K562 (cell line): ENCODE results near the gene PEX10. TPM values are rescaled to one million over a fixed set of nuclear protein-coding genes. Genes with fewer than 3 reads are reported as not detected.

ENCODE experiments used
- ATF7 ChIP-seq: fragments of 450-650 bp; IDR thresholded peaks from 2 replicates; pipeline ENCODE4 v1.7.1; 2014; ENCODE audit warnings: mild to moderate bottlenecking, moderate library complexity
- BHLHE40 ChIP-seq: IDR thresholded peaks from 2 replicates; pipeline ENCODE4 v1.6.1; 2011; ENCODE audit warnings: low read length, improper control_type of control experiment
- CEBPZ ChIP-seq: fragments of 150-350 bp; IDR thresholded peaks from 2 replicates; pipeline ENCODE4 v1.6.1; 2014; ENCODE audit warnings: low read depth, mild to moderate bottlenecking, low read length, borderline replicate concordance
- CTBP1 ChIP-seq: fragments of 450-650 bp; IDR thresholded peaks from 2 replicates; pipeline ENCODE4 v1.6.1; 2016; ENCODE audit warnings: borderline replicate concordance
- E2F5 ChIP-seq: sonication (generic); formaldehyde crosslinking; IDR thresholded peaks from 2 replicates; pipeline ENCODE4 v1.8.0; 2022; ENCODE audit warnings: mild to moderate bottlenecking, missing genetic modification reagents
- FUS ChIP-seq: fragments of 200-400 bp; formaldehyde crosslinking; optimal IDR thresholded peaks from 2 replicates; pipeline ENCODE3; 2017; ENCODE audit warnings: low read depth, low read length
- GTF2F1 ChIP-seq: IDR thresholded peaks from 2 replicates; pipeline ENCODE4 v1.6.1; 2011; ENCODE audit warnings: low read depth, low read length, improper control_type of control experiment
- JUNB ChIP-seq: fragments of 450-650 bp; formaldehyde crosslinking; conservative IDR thresholded peaks from 2 replicates; pipeline ENCODE4 v1.4.0; 2020; ENCODE audit warnings: mild to moderate bottlenecking
- KLF1 ChIP-seq: fragments of 450-650 bp; IDR thresholded peaks from 2 replicates; pipeline ENCODE4 v1.6.1; 2016; ENCODE audit warnings: missing genetic modification characterization, missing compliant biosample characterization
- MYNN ChIP-seq, 2 experiments: sonication (generic); formaldehyde crosslinking in 1 of 2; IDR thresholded peaks; 2 replicates each; pipeline versions ENCODE4 v1.5.0 to v1.6.1; 2016 to 2020; ENCODE audit warnings: antibody characterized with exemption in 1 of 2, missing genetic modification reagents in 1 of 2
- NFRKB ChIP-seq: fragments of 450-650 bp; IDR thresholded peaks from 2 replicates; pipeline ENCODE4 v1.6.1; 2016; ENCODE audit warnings: low read depth
- NFYB ChIP-seq: IDR thresholded peaks from 2 replicates; pipeline ENCODE4 v1.6.1; 2011; ENCODE audit warnings: mild to moderate bottlenecking, moderate library complexity; ENCODE audit not compliant: insufficient read length; ENCODE audit errors: extremely low read depth
- POLR2AphosphoS5 ChIP-seq: IDR thresholded peaks from 2 replicates; pipeline ENCODE4 v1.6.1; 2011; ENCODE audit warnings: mild to moderate bottlenecking, low read depth, low read length, moderate library complexity; ENCODE audit not compliant: control insufficient read depth, insufficient read depth
- PTTG1 ChIP-seq: fragments of 450-650 bp; IDR thresholded peaks from 2 replicates; pipeline ENCODE4 v1.6.1; 2016; ENCODE audit warnings: low read depth, mild to moderate bottlenecking, missing genetic modification characterization, missing compliant biosample characterization
- RBM15 ChIP-seq: fragments of 200-400 bp; formaldehyde crosslinking; IDR thresholded peaks from 2 replicates; pipeline ENCODE4 v1.6.1; 2018; ENCODE audit warnings: mild to moderate bottlenecking, low read length, moderate library complexity; ENCODE audit not compliant: insufficient read depth
- RFX7 ChIP-seq: fragments of 250-450 bp; sonication (Bioruptor Pico); IDR thresholded peaks from 2 replicates; pipeline ENCODE4 v1.5.1; 2021; ENCODE audit warnings: mild to moderate bottlenecking
- SETDB1 ChIP-seq: IDR thresholded peaks from one replicate; pipeline ENCODE4 v1.6.1; 2012; ENCODE audit warnings: low read length, control low read depth, inconsistent platforms
- SOX6 ChIP-seq: fragments of 450-650 bp; IDR thresholded peaks from 2 replicates; pipeline ENCODE4 v1.6.1; 2014; ENCODE audit warnings: mild to moderate bottlenecking
- TAF1 ChIP-seq: IDR thresholded peaks from 2 replicates; pipeline ENCODE4 v1.6.1; 2011; ENCODE audit warnings: mild to moderate bottlenecking, low read length, moderate library complexity; ENCODE audit not compliant: insufficient read depth, control insufficient read depth, severe bottlenecking; ENCODE audit errors: extremely low read depth
- TAF15 ChIP-seq: fragments of 200-400 bp; formaldehyde crosslinking; IDR thresholded peaks from 2 replicates; pipeline ENCODE4 v1.6.1; 2017; ENCODE audit warnings: mild to moderate bottlenecking, low read depth, low read length, moderate library complexity
- TAF9B ChIP-seq: fragments of 450-650 bp; IDR thresholded peaks from 2 replicates; pipeline ENCODE4 v1.6.1; 2018; ENCODE audit warnings: mild to moderate bottlenecking; ENCODE audit not compliant: partially characterized antibody
- TARDBP ChIP-seq: fragments of 450-650 bp; IDR thresholded peaks from 2 replicates; pipeline ENCODE4 v1.6.1; 2016
- TGIF2 ChIP-seq: sonication (generic); formaldehyde crosslinking; IDR thresholded peaks from 2 replicates; pipeline ENCODE4 v1.8.1; 2022; ENCODE audit warnings: mild to moderate bottlenecking, missing genetic modification reagents, moderate library complexity
- ZBED1 ChIP-seq: IDR thresholded peaks from 2 replicates; pipeline ENCODE4 v1.6.1; 2014
- ZNF23 ChIP-seq: fragments of 250-450 bp; sonication (Bioruptor Pico); IDR thresholded peaks from 2 replicates; pipeline ENCODE4 v1.4.0; 2020; ENCODE audit warnings: mild to moderate bottlenecking
- ZNF717 ChIP-seq: fragments of 250-450 bp; sonication (Bioruptor Pico); IDR thresholded peaks from 2 replicates; pipeline ENCODE4 v1.5.0; 2021
- ZSCAN29 ChIP-seq: fragments of 450-650 bp; IDR thresholded peaks from 2 replicates; pipeline ENCODE4 v1.6.1; 2017
- polyA plus RNA-seq, 8 experiments: library from polyadenylated mRNA; depleted of rRNA in 4 of 8; stranded (reverse) in 5 of 8; unstranded in 3 of 8; fragments of >200 nt; fragmentation: Nextera tagmentation in 2 of 8; fragmentation: Illumina TruSeq in 1 of 8; extraction: Ambion mirVana in 2 of 8; extraction: Trizol in 1 of 8; gene quantifications; 2 replicates each; pipeline versions ENCODE4 v1.2.1 to v1.2.3, GENCODE V29; 2011 to 2014; ENCODE audit warnings: inconsistent platforms in 1 of 8, missing spikeins in 1 of 8
- total RNA-seq, 7 experiments: library from RNA; depleted of rRNA in 6 of 7; stranded (reverse); fragments of >200 nt in 6 of 7; fragmentation: Illumina TruSeq in 2 of 7; extraction: Trizol in 2 of 7; gene quantifications; 2 replicates each; pipeline versions ENCODE4 v1.2.1 to v1.2.3, GENCODE V29; 2011 to 2021; ENCODE audit warnings: low replicate concordance in 1 of 7

Gene PEX10
- total and polyA plus RNA-seq, 9 of the 15 experiments (the other 6 are each of a cell fraction or from before 2014, with no cell fraction given): 0.03 to 26.2 (median 8.7) TPM

GRCh38 chr1:2391041-2391930 is 21.1 kb downstream of the PEX10 start, which contains the start of the genes MORN1 and RER1 (continued):
- TF ChIP-seq CEBPZ: no peak
- TF ChIP-seq MYNN (IDR thresholded peaks at IDR 0.05): no peak
- no peak for TF ChIP-seq MYNN (CRISPR knock-in tag; IDR thresholded peaks at IDR 0.05)
- peak; percentile 59; the same call in 1 of the 2 replicates for TF ChIP-seq SOX6
- no peak for TF ChIP-seq ZNF717
- TF ChIP-seq TGIF2 (CRISPR knock-in tag): no peak
- TF ChIP-seq ATF7: peak; percentile 88
- TF ChIP-seq CTBP1: peak; percentile 95
- peak; percentile 76 for TF ChIP-seq SETDB1
- TF ChIP-seq TAF15: no peak
- peak; percentile 57; the same call in 1 of the 2 replicates for TF ChIP-seq GTF2F1
- peak; percentile 84 for TF ChIP-seq POLR2AphosphoS5
- TF ChIP-seq ZBED1: 0 out of 2 replicates have a peak, but pooled peaks have one; percentile 66
- TF ChIP-seq JUNB: no peak
- no peak for TF ChIP-seq TAF9B
- TF ChIP-seq ZNF23 (CRISPR knock-in tag): no peak
- TF ChIP-seq PTTG1: no peak
- peak; percentile 76 for TF ChIP-seq FUS
- no peak for TF ChIP-seq RFX7 (CRISPR knock-in tag)
- no peak; the same call in 1 of the 2 replicates for TF ChIP-seq NFRKB
- no peak for TF ChIP-seq RBM15
- TF ChIP-seq NFYB: peak; percentile 28
- peak; percentile 92 for TF ChIP-seq KLF1 (tag)
- peak; percentile 81 for TF ChIP-seq TAF1
- TF ChIP-seq TARDBP: peak; percentile 24; the same call in 1 of the 2 replicates
- no peak for TF ChIP-seq ZSCAN29
- TF ChIP-seq E2F5: 0 out of 2 replicates have a peak, but pooled peaks have one; percentile 25
- peak; percentile 49; the same call in 1 of the 2 replicates for TF ChIP-seq BHLHE40
